Breast epithelium (tissue), 3 donors: ENCODE data around the gene PCNX2.

ENCODE experiments used
- CTCF ChIP-seq, 3 donors: fragments of 450-650 bp; IDR thresholded peaks; one replicate each; pipeline ENCODE4 v1.5.1; 2016 to 2017; ENCODE audit warnings: antibody characterized with exemption in 3 of 3, mild to moderate bottlenecking in 3 of 3, moderate library complexity in 3 of 3
- POLR2A ChIP-seq: fragments of 450-650 bp; IDR thresholded peaks from one replicate; pipeline ENCODE4 v1.6.1; 2016; ENCODE audit warnings: antibody characterized with exemption, mild to moderate bottlenecking, moderate library complexity
- POLR2AphosphoS5 ChIP-seq, 3 donors: sonication (generic); formaldehyde crosslinking; IDR thresholded peaks; one replicate each; pipeline ENCODE4 v1.6.1; 2017; ENCODE audit warnings: antibody characterized with exemption in 3 of 3

- no peak for TF ChIP-seq CTCF (IDR thresholded peaks at IDR 0.05)
- TF ChIP-seq POLR2AphosphoS5 (IDR thresholded peaks at IDR 0.05): no peak
- TF ChIP-seq POLR2A: no peak
Measured at GRCh38 chr1:233122779-233123178, 172.7 kb downstream of the PCNX2 start.
